H1 (cell line): ENCODE results near the gene RAP2B. TPM values are rescaled to one million over a fixed set of nuclear protein-coding genes. Genes with fewer than 3 reads are reported as not detected.
A peak's percentile ranks its signal among the peaks of the same experiment; 100 is the strongest.

Experiments used
- CTCF ChIA-PET: fragments of 300-600 bp; sonication (Branson Sonifier 250); formaldehyde crosslinking; loops from one replicate; lab custom pipeline; 2021; ENCODE audit not compliant: partially characterized antibody; lab: Charles Lee
- POLR2A ChIA-PET: fragments of 300-600 bp; sonication (Branson Sonifier 250); formaldehyde crosslinking; loops from one replicate; lab custom pipeline; 2021; ENCODE audit warnings: inconsistent platforms; ENCODE audit not compliant: partially characterized antibody; lab: Charles Lee
- DNase-seq, 2 experiments: peaks; one replicate each; pipeline versions ENCODE4 v3.0.0 to v3.0.0-alpha.2; 2010 to 2022; ENCODE audit warnings: low spot score in 2 of 2, low read depth in 1 of 2, mixed read lengths in 1 of 2
- FAIRE-seq: peaks from 2 replicates; lab custom pipeline; 2011; peaks lifted over from hg19 to GRCh38; lab: Jason Lieb, UNC
- H2AFZ ChIP-seq: 2 replicates; pipeline ENCODE4 v1.8.1; 2012; ENCODE audit warnings: low read length, inconsistent platforms
- H2AK5ac ChIP-seq: 2 replicates; pipeline ENCODE4 v1.6.1; 2013; ENCODE audit warnings: low read depth, low read length
- H2BK120ac ChIP-seq: replicated peaks from 2 replicates; pipeline ENCODE3; 2013; ENCODE audit warnings: low read depth, low read length, inconsistent platforms
- H2BK12ac ChIP-seq: 2 replicates; pipeline ENCODE4 v1.6.1; 2013; ENCODE audit warnings: low read depth, low read length
- H2BK15ac ChIP-seq: 2 replicates; pipeline ENCODE4 v1.6.1; 2013; ENCODE audit warnings: low read length
- H2BK20ac ChIP-seq: 2 replicates; pipeline ENCODE4 v1.6.1; 2013; ENCODE audit warnings: low read length
- H2BK5ac ChIP-seq: 2 replicates; pipeline ENCODE4 v1.6.1; 2013; ENCODE audit warnings: low read depth, low read length
- H3K14ac ChIP-seq: 2 replicates; pipeline ENCODE4 v1.6.1; 2013; ENCODE audit warnings: inconsistent platforms; ENCODE audit not compliant: insufficient read length
- H3K18ac ChIP-seq: 2 replicates; pipeline ENCODE4 v1.6.1; 2013; ENCODE audit warnings: low read length; ENCODE audit errors: extremely low read depth
- H3K23ac ChIP-seq: 2 replicates; pipeline ENCODE4 v1.6.1; 2013; ENCODE audit warnings: inconsistent platforms; ENCODE audit not compliant: insufficient read length
- H3K23me2 ChIP-seq: 2 replicates; pipeline ENCODE4 v1.6.1; 2013; ENCODE audit warnings: low read depth, low read length
- H3K27ac ChIP-seq: 2 replicates; pipeline ENCODE4 v1.6.1; 2011; ENCODE audit warnings: low read depth, low read length, inconsistent platforms
- H3K27me3 ChIP-seq, 4 experiments: replicated peaks in 1 of 4; 1 replicate in 1 of 4; 2 replicates in 3 of 4; pipeline versions ENCODE4 v1.6.1 to v1.8.1; 2011 to 2013; ENCODE audit warnings: low read length in 3 of 4, mild to moderate bottlenecking in 3 of 4, inconsistent platforms in 2 of 4, mixed read lengths in 2 of 4, moderate library complexity in 1 of 4; ENCODE audit not compliant: control insufficient read depth in 3 of 4, insufficient read depth in 3 of 4; ENCODE audit errors: extremely low read depth in 1 of 4
- H3K36me3 ChIP-seq, 4 experiments: 2 replicates each; pipeline versions ENCODE4 v1.6.1 to v1.8.1; 2011 to 2013; ENCODE audit warnings: mild to moderate bottlenecking in 4 of 4, low read length in 3 of 4, moderate library complexity in 2 of 4, control low read depth in 1 of 4, inconsistent platforms in 1 of 4; ENCODE audit not compliant: insufficient read depth in 4 of 4, control insufficient read depth in 2 of 4
- H3K4ac ChIP-seq: replicated peaks from 2 replicates; pipeline ENCODE3; 2013; ENCODE audit warnings: low read length, low read depth, mixed read lengths, inconsistent platforms; ENCODE audit not compliant: insufficient read length
- H3K4me1 ChIP-seq, 4 experiments: replicated peaks in 1 of 4; 1 replicate in 1 of 4; 2 replicates in 3 of 4; pipeline versions ENCODE4 v1.6.1 to v1.8.1; 2011 to 2013; ENCODE audit warnings: low read length in 3 of 4, inconsistent platforms in 2 of 4, mixed read lengths in 1 of 4; ENCODE audit not compliant: insufficient read depth in 4 of 4, control insufficient read depth in 3 of 4
- H3K4me2 ChIP-seq, 2 experiments: 2 replicates each; pipeline versions ENCODE4 v1.6.1 to v1.8.1; 2011 to 2013; ENCODE audit warnings: low read depth in 2 of 2, low read length in 2 of 2, control low read depth in 1 of 2, inconsistent platforms in 1 of 2, mild to moderate bottlenecking in 1 of 2; ENCODE audit not compliant: insufficient read depth in 1 of 2
- H3K4me3 ChIP-seq, 4 experiments: fragments of 200-600, 300-600 bp in 1 of 4; sonication (generic), shearing (Covaris generic), sonication (Bioruptor Twin) in 1 of 4; 2 replicates each; pipeline versions ENCODE4 v1.5.1 to v1.8.1; 2011 to 2016; ENCODE audit warnings: low read length in 4 of 4, low read depth in 3 of 4, control low read depth in 2 of 4, inconsistent platforms in 2 of 4, mild to moderate bottlenecking in 2 of 4, mixed read lengths in 1 of 4, moderate library complexity in 1 of 4; ENCODE audit not compliant: insufficient read depth in 2 of 4; ENCODE audit errors: extremely low read depth in 1 of 4
- H3K56ac ChIP-seq: replicated peaks from 2 replicates; pipeline ENCODE3; 2013; ENCODE audit warnings: low read depth, mild to moderate bottlenecking, mixed read lengths, low read length, inconsistent platforms; ENCODE audit not compliant: insufficient read length
- H3K79me1 ChIP-seq: 2 replicates; pipeline ENCODE4 v1.6.1; 2013; ENCODE audit warnings: low read depth, low read length, control low read depth
- H3K79me2 ChIP-seq, 2 experiments: 2 replicates each; pipeline versions ENCODE4 v1.6.1 to v1.8.1; 2012 to 2013; ENCODE audit warnings: low read length in 2 of 2, mild to moderate bottlenecking in 2 of 2, inconsistent platforms in 1 of 2; ENCODE audit not compliant: insufficient read depth in 2 of 2, control insufficient read depth in 1 of 2
- H3K9ac ChIP-seq, 4 experiments: replicated peaks in 1 of 4; 1 replicate in 1 of 4; 2 replicates in 3 of 4; pipeline versions ENCODE4 v1.6.1 to v1.8.1; 2011 to 2013; ENCODE audit warnings: low read depth in 3 of 4, low read length in 3 of 4, control low read depth in 2 of 4, mild to moderate bottlenecking in 2 of 4, moderate library complexity in 2 of 4, inconsistent platforms in 1 of 4; ENCODE audit errors: extremely low read depth in 1 of 4
- H3K9me3 ChIP-seq, 2 experiments: 2 replicates each; pipeline versions ENCODE4 v1.6.1 to v1.8.1; 2012 to 2013; ENCODE audit warnings: mild to moderate bottlenecking in 2 of 2, moderate library complexity in 2 of 2, control low read depth in 1 of 2, inconsistent platforms in 1 of 2, low read depth in 1 of 2, low read length in 1 of 2, mixed read lengths in 1 of 2; ENCODE audit not compliant: insufficient read depth in 2 of 2
- H4K20me1 ChIP-seq, 2 experiments: replicated peaks in 1 of 2; 2 replicates each; pipeline versions ENCODE3 to v1.8.1; 2011 to 2013; ENCODE audit warnings: inconsistent platforms in 2 of 2, low read length in 2 of 2, mild to moderate bottlenecking in 1 of 2; ENCODE audit not compliant: insufficient read depth in 2 of 2, control insufficient read depth in 1 of 2
- H4K5ac ChIP-seq: 2 replicates; pipeline ENCODE4 v1.6.1; 2013; ENCODE audit warnings: low read length, low read depth, mixed read lengths, inconsistent platforms; ENCODE audit not compliant: insufficient read length
- H4K8ac ChIP-seq: 2 replicates; pipeline ENCODE4 v1.8.0; 2013; ENCODE audit warnings: mild to moderate bottlenecking, moderate library complexity, low read length, inconsistent platforms; ENCODE audit not compliant: insufficient read depth; ENCODE audit errors: extremely low read depth
- H4K91ac ChIP-seq: replicated peaks from 2 replicates; pipeline ENCODE3; 2013; ENCODE audit warnings: low read length, mixed read lengths, inconsistent platforms; ENCODE audit not compliant: insufficient read length
- ATF2 ChIP-seq: IDR thresholded peaks from 2 replicates; pipeline ENCODE4 v1.6.1; 2012; ENCODE audit warnings: low read length, inconsistent platforms
- CHD2 ChIP-seq: IDR thresholded peaks from 2 replicates; pipeline ENCODE4 v1.6.1; 2012; ENCODE audit warnings: low read length, improper control_type of control experiment
- FOSL1 ChIP-seq: IDR thresholded peaks from 2 replicates; pipeline ENCODE4 v1.6.1; 2011; ENCODE audit warnings: mild to moderate bottlenecking, low read depth, low read length, moderate library complexity; ENCODE audit not compliant: insufficient read depth
- HDAC2 ChIP-seq, 2 experiments: fragments of 300-600 bp in 1 of 2; sonication (generic) in 1 of 2; IDR thresholded peaks; 2 replicates each; pipeline ENCODE4 v1.6.1; 2011 to 2012; ENCODE audit warnings: low read depth in 2 of 2, low read length in 2 of 2, mild to moderate bottlenecking in 2 of 2, moderate library complexity in 2 of 2, borderline replicate concordance in 1 of 2, inconsistent platforms in 1 of 2
- HDAC6 ChIP-seq: IDR thresholded peaks from one replicate; pipeline ENCODE4 v1.7.1; 2012; ENCODE audit warnings: low read depth, mild to moderate bottlenecking, inconsistent platforms, low read length, moderate library complexity
- POLR2A ChIP-seq, 2 experiments: IDR thresholded peaks; 1 replicate in 1 of 2; 2 replicates in 1 of 2; pipeline ENCODE4 v1.6.1; 2011; ENCODE audit warnings: low read depth in 2 of 2, low read length in 2 of 2, mild to moderate bottlenecking in 2 of 2; ENCODE audit errors: control extremely low read depth in 1 of 2
- RBBP5 ChIP-seq: IDR thresholded peaks from 2 replicates; pipeline ENCODE4 v1.7.1; 2012; ENCODE audit warnings: low read depth, mild to moderate bottlenecking, inconsistent platforms, low read length, moderate library complexity, borderline replicate concordance
- SP4 ChIP-seq: IDR thresholded peaks from 2 replicates; pipeline ENCODE4 v1.6.1; 2012; ENCODE audit warnings: low read length, inconsistent platforms
- SUZ12 ChIP-seq: fragments of 200-600 bp; sonication (generic); IDR thresholded peaks from 2 replicates; pipeline ENCODE4 v1.6.1; 2012; ENCODE audit warnings: mild to moderate bottlenecking, inconsistent platforms, low read length, moderate library complexity, mixed read lengths
- WGBS, 2 experiments: shearing (Covaris generic) in 1 of 2; methylation state at CpG; one replicate each; pipeline versions ENCODE4 v1.1.6 to v1.1.7; 2013 to 2015; ENCODE audit warnings: low lambda C conversion rate in 2 of 2, mixed read lengths in 2 of 2, inconsistent platforms in 1 of 2, low coverage in 1 of 2, missing lambda C conversion rate in 1 of 2; ENCODE audit not compliant: insufficient replicate concordance in 2 of 2, insufficient coverage in 1 of 2, insufficient read length in 1 of 2; ENCODE audit errors: extremely low coverage in 1 of 2, missing lambda C conversion rate in 1 of 2; 5-methylcytosine and 5-hydroxymethylcytosine counted together
- polyA plus RNA-seq, 7 experiments: library from polyadenylated mRNA; depleted of rRNA in 3 of 7; stranded (reverse) in 5 of 7; unstranded in 2 of 7; fragments of >200 nt in 5 of 7; fragments of 200-250 nt in 2 of 7; gene quantifications; 1 replicate in 5 of 7; 2 replicates in 1 of 7; 4 replicates in 1 of 7; pipeline versions ENCODE4 v1.2.1 to v1.2.3, GENCODE V29; 2011 to 2013; ENCODE audit warnings: missing spikeins in 2 of 7, mixed read lengths in 2 of 7
- total RNA-seq: library from RNA; stranded (reverse); fragmentation: NEBNext Ultra II Directional; extraction: Animal tissue kit (Norgen Biotek cat#: 25700); gene quantifications from 2 replicates; pipeline ENCODE4 v1.2.1, GENCODE V29; 2021

Gene RAP2B
- total and polyA plus RNA-seq, 2 of the 8 experiments (the other 6 are each of a cell fraction or from before 2014, with no cell fraction given), result 7.5 to 20.3 TPM

- CTCF ChIA-PET, result interaction anchor here (0.6 to 1.5 kb wide), 6 partner anchors 12 to 297 kb away, joined by 3 to 5 read pairs (median 3); no protein-coding TSS in a partner anchor
- DNase-seq (peak; percentile 50 to 85), FAIRE-seq (no peak)
- Histone ChIP-seq H3K9me3 (no peaks in the 10 kb centered on the region), H2AFZ (peak overlapping the region; percentile 77; the same call in 1 of the 2 replicates), H2BK5ac (peak overlapping the region; percentile 54; the same call in 1 of the 2 replicates), H3K36me3 (no peaks in the 10 kb centered on the region), H3K4ac (no peak overlapping the region), H3K79me1 (no peaks in the 10 kb centered on the region; the same call in 1 of the 2 replicates), H3K9ac (peak overlapping the region in 3 of 4 experiments; percentile 45 to 67 (median 48); a peak in 6 of 7 replicates), H3K4me2 (peak overlapping the region; percentile 79 to 96), H4K5ac (no peak overlapping the region), H3K14ac (no peak overlapping the region), H3K27me3 (peaks cover 0 to 3% (median 0%) of the 10 kb centered on the region in 4 experiments; a peak in 2 of 7 replicates), H2BK12ac (peak overlapping the region; percentile 72), H3K4me3 (peak overlapping the region; percentile 60 to 94 (median 78)), H3K18ac (peak overlapping the region; percentile 72), H2AK5ac (no peak overlapping the region), H3K23ac (no peak overlapping the region), H3K23me2 (peaks cover 18% of the 10 kb centered on the region), H2BK120ac (no peak overlapping the region), H4K8ac (no peak overlapping the region), H2BK20ac (no peak overlapping the region), H4K91ac (peak overlapping the region; percentile 63), H3K4me1 (peaks cover 0 to 9% (median under 1%) of the 10 kb centered on the region in 4 experiments; a peak in 5 of 7 replicates), H4K20me1 (peaks cover 8 to 12% of the 10 kb centered on the region in 2 experiments), H3K27ac (peak overlapping the region; percentile 57; the same call in 1 of the 2 replicates), H2BK15ac (peak overlapping the region; percentile 12; the same call in 1 of the 2 replicates), H3K56ac (no peak overlapping the region), H3K79me2 (peaks cover 0 to 32% of the 10 kb centered on the region in 2 experiments; a peak in 3 of 4 replicates)
- WGBS, 2 experiments, result 1% methylated on average over 35 of the region's 43 CpGs; no CpG with 5 or more reads in 1 of the 2 experiments
- POLR2A ChIA-PET, result interaction anchor here (0.6 to 1.5 kb wide), 5 partner anchors 12 to 115 kb away, joined by 3 to 6 read pairs (median 3); no protein-coding TSS in a partner anchor
- TF ChIP-seq SUZ12 (no peak), POLR2A (IDR thresholded peaks at IDR 0.05; ENCODE audit: control extremely low read depth in 1 of 2, low read depth in 2 of 2, low read length in 2 of 2) (0 out of 3 replicates have a peak, but pooled peaks of 1 of the 2 experiments have one; percentile 43), CHD2 (no peak), HDAC2 (IDR thresholded peaks at IDR 0.05; ENCODE audit: borderline replicate concordance in 1 of 2, low read depth in 2 of 2, low read length in 2 of 2) (peak in 1 of 2 experiments; percentile 25; a peak in 1 of 4 replicates), FOSL1 (no peak), RBBP5 (peak; percentile 83; the same call in 1 of the 2 replicates), HDAC6 (no peak), SP4 (peak; percentile 11; the same call in 1 of the 2 replicates), ATF2 (0 out of 2 replicates have a peak, but pooled peaks have one; percentile 39)
These were observed 1.4 kb upstream of the RAP2B start for GRCh38 chr3:153160451-153161137.
